Myocyte (in vitro differentiated cells): Measurements from ENCODE around the gene IFRD1. TPM values are rescaled to one million over a fixed set of nuclear protein-coding genes. Genes with fewer than 3 reads are reported as not detected.
A peak's percentile ranks its signal among the peaks of the same experiment; 100 is the strongest.

Experiments used
- DNase-seq: peaks from one replicate; pipeline ENCODE4 v3.0.0-alpha.2; 2012; ENCODE audit warnings: low read depth
- polyA plus RNA-seq: library from polyadenylated mRNA; unstranded; fragments of >200 nt; gene quantifications from one replicate; pipeline ENCODE4 v1.2.1, GENCODE V29; 2012; ENCODE audit warnings: missing spikeins
- total RNA-seq: library from RNA; depleted of rRNA; stranded (reverse); fragments of >200 nt; gene quantifications from 2 replicates; pipeline ENCODE4 v1.2.3, GENCODE V29; 2014

The IFRD1 gene
- total RNA-seq = 64.9 and 90.7 TPM in 2 replicates
- 56.8 TPM for polyA plus RNA-seq

GRCh38 chr7:112449902-112450806, at the start of gene IFRD1:
IFRD1 (plus strand) TSS chr7:112450460; CDS start chr7:112450689, 229 bp downstream.
- DNase-seq = peak; percentile 100

GRCh38 chr7:112404321-112404720, 45.9 kb upstream of the IFRD1 start:
- DNase-seq = no peak

- no peak for DNase-seq
Measured at GRCh38 chr7:112405286-112405685, 45.0 kb upstream of the IFRD1 start.

GRCh38 chr7:112407261-112407660, 43.0 kb upstream of the IFRD1 start:
- no peak for DNase-seq

- DNase-seq = no peak
Measured at GRCh38 chr7:112410092-112410491, 40.2 kb upstream of the IFRD1 start.

GRCh38 chr7:112411186-112411795, 39.0 kb upstream of the IFRD1 start:
- peak; percentile 62 for DNase-seq

GRCh38 chr7:112414855-112415490, 35.3 kb upstream of the IFRD1 start:
- peak; percentile 64 for DNase-seq

- DNase-seq = peak; percentile 13
Measured at GRCh38 chr7:112416127-112416526, 34.1 kb upstream of the IFRD1 start.

GRCh38 chr7:112419543-112420130, 30.6 kb upstream of the IFRD1 start:
- no peak for DNase-seq

GRCh38 chr7:112420236-112420861, 29.9 kb upstream of the IFRD1 start:
- no peak for DNase-seq

GRCh38 chr7:112421666-112422486, 28.4 kb upstream of the IFRD1 start:
- DNase-seq = no peak

GRCh38 chr7:112422842-112423496, 27.3 kb upstream of the IFRD1 start:
- peak; percentile 90 for DNase-seq

- DNase-seq = no peak
Measured at GRCh38 chr7:112423987-112424386, 26.3 kb upstream of the IFRD1 start.

GRCh38 chr7:112427984-112428383, 22.3 kb upstream of the IFRD1 start:
- no peak for DNase-seq

- no peak for DNase-seq
Measured at GRCh38 chr7:112428715-112429114, 21.5 kb upstream of the IFRD1 start.

GRCh38 chr7:112430649-112431048, 19.6 kb upstream of the IFRD1 start:
- DNase-seq = no peak

- no peak for DNase-seq
Measured at GRCh38 chr7:112431803-112432202, 18.5 kb upstream of the IFRD1 start.

GRCh38 chr7:112433289-112433688, 17.0 kb upstream of the IFRD1 start:
- no peak for DNase-seq

GRCh38 chr7:112437072-112437471, 13.2 kb upstream of the IFRD1 start:
- no peak for DNase-seq

GRCh38 chr7:112439476-112439875, 10.8 kb upstream of the IFRD1 start:
- no peak for DNase-seq
